HG02759 (cell line): Measurements from ENCODE around the gene AUH.
"Not testable (repeated sequence)": the region's sequence is repeated elsewhere in the genome, so short reads cannot be mapped to it uniquely, and the experiment has no call there.

Experiments
- ATAC-seq: cut with Tn5 transposase; IDR thresholded peaks from one replicate; pipeline ENCODE4 v1.9.1; 2021; ENCODE audit warnings: mild to moderate bottlenecking, moderate library complexity; ENCODE audit not compliant: unreplicated experiment

The AUH gene

DNA sequence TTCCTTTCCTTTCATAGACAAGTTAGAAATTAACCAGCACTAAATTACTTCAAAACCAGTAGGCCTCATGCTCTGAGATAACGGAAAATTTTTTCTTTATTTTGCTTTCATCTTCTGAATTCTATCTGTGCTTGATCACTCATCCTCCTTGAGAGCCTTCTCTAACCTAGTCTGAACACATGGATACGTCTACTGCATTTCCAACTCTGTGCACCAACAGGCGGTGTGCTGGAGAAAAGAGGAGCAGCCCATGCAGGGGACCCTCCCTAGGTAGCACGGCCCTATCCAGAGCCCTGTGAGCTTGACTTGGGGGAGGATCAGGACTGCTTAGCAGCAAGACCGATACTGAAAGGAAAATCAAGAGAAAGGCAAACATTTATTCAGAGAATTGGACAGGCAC lies 149.8 kb downstream of the AUH start:
- no peak for ATAC-seq

DNA sequence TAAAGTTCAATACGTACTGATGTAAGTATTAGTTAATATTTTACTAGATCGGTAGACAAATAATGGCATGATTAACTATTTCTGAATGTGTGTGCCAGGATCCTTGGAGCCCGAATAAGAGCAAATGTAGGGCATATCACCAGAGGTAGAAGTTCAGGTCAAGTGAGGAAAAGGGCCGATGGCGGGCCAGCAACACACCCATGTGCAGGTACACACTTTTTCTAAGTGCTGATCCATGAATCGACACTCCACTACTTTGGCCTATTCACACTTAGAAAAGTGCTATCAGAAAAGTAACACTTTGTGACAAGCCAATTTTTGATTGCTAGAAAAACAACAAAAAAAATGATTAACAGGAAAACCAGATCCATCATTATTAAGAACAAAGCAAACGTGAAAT lies 150.3 kb downstream of the AUH start:
- ATAC-seq: no peak

DNA sequence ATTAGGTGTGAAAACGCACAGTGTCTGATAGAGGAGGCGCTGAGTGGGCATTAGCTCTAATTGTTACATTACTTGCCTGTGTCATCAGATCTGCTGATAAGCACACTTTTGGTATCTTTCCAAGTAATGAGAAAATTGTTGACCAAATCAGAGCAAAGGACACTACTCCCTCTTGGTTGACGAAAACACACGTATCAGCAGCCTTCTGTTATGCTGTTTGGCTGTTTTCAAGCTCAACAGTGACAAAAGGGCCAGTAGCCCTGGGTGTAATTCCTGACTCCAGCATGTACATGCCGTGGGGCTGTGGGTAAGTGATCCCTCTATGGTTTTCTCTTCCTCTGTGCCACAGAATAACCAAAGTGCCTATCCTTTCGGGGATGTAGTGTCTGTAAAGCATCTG lies 151.4 kb downstream of the AUH start:
- ATAC-seq: no peak

DNA sequence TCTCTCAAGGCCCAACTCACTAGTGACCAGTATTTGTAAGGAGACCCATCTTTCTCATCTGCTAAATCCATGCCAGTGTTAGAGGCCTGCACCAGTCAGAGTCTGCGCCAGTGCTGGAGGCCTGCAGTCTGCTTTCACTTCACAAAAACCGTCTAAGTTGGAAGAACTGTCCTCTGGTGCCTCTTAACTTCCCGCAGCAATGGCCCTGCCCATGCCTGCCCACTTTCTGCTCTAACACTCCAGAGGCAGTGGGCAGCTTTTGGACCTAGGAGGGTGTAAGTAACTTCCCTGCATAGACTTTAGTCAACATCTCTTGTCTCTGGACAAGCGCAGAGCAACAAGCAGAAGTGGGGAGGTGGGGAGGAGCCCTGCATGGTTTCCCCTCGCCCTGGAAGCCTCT lies 152.9 kb downstream of the AUH start:
- no peak for ATAC-seq

DNA sequence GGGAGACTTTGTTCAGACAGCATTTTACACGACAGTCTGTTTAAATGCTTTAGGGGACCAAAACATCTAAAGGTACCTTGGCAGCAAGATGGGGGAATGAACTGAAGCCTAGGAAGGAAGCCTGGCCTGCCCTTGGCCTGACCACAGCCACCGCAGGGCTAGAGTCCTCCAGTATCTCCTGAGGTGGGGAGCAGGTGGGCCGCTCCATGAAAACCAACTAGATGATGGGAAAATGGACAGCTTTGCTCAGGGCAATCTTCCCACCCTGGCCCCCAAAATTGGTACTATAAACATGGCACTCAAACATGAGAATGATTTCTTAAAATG lies 153.3 kb downstream of the AUH start:
- no peak for ATAC-seq

DNA sequence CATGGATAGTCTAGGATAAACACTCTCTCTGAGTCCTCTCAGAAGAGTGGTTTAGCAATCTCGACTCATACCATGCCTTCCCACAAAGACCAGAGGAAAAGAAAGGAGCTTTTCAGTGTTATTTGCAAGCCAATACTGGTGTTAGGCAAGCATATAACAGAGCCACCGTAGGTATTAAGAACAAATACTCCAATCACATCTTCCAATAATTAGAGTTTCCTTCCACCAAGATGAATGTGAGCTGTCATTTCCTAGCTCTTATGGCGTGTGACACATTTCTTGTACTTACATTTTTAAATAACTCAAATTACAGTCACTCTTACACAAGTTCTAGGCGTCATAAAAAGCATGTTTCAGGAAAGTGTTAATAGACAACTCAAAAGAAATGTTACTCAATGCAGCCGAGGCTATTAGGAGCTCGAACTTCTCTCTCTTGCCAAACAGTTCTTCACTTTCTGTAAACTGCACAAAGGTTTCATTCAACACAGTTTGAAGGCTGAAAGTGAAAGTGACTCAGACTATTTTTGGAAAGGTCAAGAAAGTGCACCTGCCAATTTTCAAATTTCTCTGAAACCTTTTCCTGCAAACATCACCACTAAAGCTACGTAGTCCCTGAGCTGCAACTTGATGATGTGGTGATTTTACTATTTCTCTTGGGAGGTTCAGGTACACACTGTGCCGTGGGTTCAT lies 153.8 kb downstream of the AUH start:
- peak; percentile 88 for ATAC-seq

DNA sequence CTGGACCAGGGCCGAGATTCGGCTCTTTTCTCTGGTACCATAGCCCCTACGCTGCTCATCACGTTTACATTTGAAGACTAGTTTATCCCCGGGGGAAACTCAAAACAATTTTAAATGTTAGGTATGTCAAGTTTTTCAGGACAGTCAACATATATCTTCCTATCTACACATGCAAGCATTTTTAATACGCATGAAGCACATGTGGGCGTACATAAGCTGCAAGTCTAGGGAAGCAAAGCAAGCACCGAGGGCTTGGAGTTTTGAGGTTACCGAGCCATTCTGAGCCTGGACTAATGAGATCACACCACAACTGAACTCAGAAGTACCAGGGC lies 154.4 kb downstream of the AUH start:
- ATAC-seq: no peak

DNA sequence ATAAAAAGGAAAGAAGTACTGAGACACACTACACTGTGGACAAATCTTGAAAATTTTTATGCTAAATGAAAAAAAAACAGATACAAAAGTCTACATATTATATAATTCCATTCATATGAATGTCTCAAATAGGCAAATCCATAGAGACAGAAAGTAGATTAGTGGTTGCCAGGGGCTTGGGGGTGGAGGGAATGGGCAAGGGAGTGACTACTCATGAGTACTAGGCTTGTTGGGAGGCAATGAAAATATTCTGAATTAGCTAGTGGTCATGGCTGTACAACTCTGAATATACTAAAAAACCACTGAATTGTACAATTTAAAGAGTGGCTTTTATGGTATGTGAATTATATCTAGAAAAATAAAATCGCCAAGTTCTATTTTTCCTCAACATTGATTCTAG lies 154.9 kb downstream of the AUH start:
- no peak for ATAC-seq

DNA sequence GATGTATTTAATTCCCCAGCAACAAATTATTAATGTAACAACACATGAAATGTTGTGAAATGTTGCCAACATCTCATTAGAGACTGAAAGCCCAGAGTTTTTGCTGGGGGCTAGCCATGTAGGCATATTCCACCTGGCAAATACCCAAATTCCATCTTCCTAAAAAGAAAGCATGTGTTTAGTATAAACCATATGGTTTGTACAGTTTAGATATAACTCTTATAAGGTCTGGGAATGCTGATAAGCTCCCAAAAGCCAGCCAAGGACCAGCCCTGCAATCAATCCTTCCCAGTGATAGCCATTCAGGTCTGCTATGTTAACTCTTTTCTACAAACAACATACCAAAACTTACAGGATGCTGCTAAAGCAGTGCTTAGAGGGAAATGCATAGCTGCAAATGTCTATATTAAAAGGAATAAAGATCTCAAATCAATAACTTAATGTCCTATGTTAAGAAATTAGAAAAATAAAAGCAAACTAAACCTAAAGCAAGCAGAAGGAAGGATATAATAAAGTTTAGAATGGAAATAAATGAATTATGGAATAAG lies 158.9 kb downstream of the AUH start:
- no peak for ATAC-seq

DNA sequence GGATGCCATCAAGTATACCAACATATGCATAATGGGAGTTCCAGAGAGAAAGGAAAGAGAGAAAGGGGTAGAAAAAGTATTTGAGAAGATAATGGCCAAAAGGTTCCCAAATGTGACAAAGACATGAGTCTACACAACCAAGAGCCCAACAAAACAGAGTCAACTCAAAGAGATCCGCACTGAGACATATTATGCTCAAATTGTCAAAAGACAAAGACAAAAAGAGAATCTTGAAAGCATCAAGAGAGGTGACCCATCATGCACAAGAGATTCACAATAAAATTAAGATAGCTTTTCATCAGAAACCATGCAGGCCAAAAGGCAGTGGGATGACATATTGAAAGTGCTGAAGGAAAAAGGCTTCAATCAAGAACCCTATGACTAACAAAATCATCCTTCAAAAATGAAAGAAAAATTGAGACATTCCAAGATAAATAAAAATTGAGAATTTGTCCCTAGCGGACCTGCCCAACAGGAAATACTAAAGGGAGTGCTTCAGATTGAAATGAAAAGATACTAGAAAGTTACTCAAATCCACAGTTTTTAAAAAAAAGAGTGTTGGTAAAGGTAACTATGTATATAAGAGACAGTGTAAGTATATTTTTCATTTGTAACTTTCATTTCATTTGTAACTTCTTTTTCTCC lies 160.9 kb downstream of the AUH start:
- ATAC-seq: no peak

DNA sequence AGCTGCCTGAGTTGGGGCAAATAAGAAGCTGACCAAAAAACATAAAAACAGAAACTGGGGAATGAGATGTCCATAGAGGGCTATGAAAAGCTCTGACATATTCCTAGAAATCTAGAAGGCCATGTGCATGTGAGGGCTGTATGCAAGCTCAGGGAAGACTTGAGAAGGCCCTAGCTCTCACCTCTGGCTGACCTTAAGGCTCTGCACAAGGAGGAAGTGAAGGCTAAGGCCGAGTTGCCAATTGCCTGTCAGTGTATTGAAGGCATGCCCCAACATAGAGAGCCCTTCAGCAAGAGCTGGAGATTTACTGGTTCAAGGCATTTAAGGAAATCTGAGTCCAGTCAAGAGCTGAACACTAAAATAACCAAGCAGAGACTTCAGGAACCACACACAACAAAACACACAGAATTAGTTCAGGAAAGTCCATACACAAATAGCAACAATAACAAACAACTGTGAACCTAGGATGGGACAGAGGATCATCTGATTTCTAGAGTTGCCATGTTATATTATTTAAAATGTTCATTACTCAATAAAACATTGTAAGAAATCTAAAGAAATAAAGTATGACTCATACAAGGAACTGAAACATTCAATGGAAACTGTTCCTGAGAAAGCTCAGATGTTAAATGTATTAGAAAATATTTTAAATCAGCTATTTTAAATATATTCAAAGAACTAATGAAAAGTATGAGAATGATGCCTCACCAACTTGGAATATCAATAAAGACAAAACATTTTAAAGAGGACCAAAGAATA lies 161.8 kb downstream of the AUH start:
- ATAC-seq: no peak

DNA sequence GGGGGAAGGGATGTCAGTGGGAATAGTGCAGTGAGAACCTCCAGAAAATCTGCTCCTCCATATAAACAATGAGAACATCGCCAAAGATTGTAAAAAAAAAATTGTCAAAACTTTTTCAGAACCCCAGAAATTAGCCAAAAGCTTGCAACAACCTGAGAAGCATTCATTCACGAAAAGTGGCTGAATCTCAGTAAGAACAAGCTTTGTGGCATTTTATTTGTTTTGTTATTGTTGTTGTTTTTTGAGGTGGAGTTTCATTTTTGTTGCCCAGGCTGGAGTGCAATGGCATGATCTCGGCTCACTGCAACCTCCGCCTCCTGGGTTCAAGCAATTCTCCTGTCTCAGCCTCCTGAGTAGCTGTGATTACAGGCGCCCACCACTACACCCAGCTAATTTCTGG lies 162.8 kb downstream of the AUH start:
- ATAC-seq: not testable (repeated sequence)

DNA sequence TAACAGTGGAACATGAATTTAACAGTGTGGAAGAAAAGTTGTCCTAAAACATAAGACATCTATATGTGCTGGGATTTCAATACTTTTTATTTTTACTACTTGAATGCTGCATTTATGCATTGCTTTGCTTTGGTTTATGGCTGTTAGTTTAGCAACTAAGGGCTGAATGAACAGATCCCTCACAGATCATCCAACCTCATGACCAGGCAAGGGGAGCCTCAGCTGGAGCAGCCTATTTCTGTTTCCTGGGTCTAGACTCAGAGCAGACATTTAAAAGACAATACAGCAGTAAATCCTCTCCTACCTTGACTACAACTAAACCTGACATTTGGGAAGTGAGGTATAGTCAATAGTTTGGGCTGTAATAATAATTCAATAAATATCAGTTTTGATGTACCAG lies 163.3 kb downstream of the AUH start:
- no peak for ATAC-seq

DNA sequence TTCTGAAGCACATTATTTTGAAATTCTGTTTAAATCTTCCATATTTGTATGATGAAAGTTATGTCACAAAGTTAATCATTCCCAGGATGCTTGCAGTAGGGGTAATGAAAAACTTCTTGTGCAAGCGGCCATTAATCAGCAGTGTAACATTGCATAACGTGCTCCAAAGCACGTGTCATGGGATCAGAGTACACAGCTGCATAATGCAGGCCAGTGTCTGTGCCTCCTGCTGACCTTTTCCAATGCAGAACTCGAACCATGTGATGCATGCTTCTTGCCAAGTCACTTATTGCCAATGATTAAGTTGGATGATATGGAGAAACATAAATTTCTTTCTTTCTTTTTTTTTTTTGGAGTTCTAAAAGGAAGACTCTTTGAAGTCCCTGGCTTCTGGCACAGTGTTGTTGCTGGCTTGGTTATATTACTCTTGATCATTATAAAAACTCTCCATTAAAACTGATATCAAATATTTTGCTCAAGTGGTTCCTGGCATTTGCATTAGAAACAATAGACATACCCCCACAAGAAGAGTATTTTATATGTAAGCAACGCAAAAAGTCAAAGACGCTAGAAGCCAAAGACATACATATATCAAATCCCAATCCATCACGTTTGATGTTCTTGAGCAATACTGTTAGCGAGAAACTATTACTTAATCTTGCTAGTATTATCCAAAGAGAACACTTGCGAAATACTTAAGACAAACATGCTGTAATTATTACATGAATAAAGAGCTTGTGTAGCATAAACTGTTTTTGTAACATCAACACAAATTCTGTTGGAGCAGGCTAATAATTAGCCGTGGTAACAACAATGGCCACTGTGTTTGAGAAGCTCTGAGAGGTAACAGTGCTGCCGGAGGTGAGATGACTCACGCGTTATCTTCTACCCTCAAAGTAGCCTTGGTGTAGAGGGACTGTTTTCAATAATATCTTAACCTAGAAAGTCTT lies 164.2 kb downstream of the AUH start:
- no peak for ATAC-seq

DNA sequence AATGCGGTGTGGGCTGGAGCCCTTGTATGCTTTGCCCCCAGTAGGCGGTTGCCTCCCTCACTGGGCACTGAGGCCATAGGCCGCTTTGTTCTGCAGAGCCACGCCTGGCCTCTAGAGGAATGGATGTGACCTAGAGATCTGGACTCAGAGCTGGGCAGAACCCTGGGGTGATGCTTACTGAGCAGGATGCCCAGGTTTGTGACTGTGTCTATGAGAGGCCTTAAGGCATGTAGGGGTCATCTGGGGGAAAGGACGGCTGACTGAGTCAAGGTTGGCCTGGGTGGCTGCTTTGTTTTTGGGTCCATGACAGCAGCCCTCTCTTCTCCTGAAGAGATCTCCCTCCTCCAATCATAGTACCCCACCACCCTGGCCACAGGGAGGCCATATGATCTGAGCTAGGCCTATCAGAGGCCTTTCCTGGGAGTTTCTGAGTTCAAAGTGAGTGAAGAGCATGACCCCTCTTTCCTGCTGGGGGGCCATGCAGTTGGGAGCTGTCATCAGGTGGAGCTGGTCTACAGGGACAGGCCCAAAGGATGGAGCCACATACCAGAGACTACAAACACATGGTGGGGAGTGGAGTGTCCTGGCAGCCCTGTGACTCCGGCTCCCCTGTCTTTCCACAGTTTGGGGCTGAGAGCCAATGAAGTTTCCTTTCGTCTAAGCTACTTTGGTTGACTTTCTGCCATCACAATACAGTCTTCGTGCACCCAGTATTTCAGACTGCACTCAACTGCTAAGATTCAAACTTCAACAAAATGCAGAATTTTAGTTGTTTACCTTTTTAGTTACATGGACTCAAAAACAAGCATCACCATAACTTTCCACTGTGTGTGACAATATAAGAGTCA lies 165.4 kb downstream of the AUH start:
- no peak for ATAC-seq

DNA sequence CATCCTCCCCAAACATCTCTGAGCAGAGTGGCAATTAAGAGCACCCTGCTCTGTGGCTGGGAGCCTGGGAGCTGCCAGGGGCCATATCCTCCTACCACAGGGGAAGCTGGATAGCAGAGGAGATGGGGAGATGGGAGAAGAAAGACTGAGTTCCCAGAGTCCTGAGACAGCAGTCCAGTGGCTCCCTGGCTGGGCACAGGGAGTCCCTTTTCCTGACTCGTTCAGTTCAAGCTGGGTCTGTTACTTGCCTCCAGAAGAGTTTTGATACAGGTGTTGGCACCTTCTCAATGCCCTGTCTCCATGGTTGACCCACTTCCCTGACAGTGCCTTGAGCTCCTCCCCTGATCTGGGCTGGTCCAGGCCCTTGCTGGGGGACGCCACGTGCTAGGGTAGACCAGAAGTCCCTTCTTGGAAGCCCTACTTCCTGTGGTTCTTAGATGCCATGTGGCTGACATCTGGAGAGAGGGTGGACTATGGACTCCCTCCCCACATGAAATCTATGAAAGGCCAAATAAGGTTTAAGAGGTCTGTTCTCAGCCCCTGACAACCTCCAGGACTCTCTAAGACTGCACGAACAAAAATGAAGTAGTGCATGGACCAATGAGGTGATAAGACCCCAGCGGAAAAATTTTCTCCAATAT lies 166.2 kb downstream of the AUH start:
- ATAC-seq: no peak

DNA sequence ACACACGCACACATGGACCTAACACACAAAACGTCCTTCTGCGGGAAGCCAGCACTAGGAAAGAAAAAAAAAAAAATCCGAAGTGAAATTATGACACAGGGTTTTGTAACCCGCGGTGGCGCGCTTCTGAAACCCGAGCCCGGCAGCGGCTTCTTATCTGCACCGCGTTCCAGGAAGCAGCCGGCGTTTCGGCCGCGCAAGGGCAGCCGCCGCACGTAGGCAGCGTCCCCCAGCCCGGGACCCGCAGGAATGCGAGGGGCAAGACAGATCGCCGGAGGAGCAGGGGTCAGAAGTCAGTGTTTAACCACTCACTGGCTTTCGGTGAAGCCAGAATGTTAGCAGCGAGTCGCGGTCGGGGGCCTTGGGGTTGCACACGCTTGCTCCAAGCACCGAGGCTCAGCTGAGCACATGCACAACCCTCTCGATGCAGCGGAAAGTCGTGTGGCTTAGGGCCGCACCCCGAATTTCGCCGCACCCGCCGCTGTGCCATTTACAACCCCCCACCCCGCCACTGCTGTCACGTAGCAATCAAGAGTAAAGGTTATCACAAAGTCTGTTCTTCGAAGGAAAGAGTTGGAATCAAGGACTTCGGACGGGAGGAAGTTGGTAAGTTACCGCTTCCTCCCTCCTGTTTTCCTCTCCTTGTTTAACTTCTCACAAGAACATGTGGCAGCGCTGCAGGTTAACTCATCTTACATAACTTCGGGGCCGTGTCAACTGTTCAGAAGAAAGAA lies 167.9 kb downstream of the AUH start:
- ATAC-seq: peak; percentile 50

DNA sequence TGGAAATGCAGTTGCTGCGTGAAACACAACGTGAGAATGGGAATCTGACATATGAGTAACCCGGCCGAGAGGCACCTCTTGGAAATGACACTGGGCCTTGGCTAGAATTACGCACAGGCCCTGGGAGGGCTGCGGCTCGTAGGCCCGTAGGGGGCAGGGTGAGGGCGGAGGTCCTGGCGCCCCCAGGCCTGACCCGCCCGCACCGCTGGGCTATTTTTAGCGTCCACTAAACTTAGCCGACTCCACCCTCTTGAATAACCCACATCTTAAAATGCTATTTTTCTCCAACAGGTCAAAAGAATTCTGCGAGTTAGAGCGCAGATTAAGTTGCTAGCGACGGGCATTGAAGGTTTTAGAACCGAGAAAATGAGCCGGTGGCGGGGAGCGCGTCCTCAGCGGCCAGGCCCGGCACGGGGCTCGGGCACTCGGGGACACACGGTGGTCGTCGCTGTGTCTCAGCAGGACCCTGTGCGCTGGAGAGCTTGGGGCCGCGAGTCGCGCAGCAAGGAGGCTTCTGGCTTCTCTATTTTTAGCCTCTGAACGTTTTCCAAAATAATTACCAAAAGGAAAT lies 168.5 kb downstream of the AUH start:
- peak; percentile 41 for ATAC-seq
